Measurements from ENCODE around the gene CCDC148.

DNA sequence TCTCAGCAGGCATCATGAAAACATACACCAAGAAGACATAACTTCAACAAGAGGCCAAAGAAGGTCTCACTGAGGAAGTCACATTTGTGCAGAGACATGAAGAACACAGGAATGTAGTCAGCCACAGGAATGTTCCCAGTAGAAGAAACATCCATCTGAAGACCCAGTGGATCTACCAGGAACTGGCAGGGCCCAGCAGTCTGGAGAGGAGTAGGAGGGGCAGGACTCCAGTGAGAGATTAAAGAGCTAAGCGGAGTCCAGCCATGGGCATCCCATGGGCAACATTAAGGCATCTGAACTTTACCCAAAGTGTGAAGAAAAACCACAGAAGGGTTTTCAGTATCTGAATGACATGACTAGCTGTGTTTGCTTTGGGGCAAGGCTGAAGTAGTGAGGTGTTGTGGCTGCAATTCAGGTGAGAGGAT is 251.8 kb downstream of the CCDC148 start:
- TF ChIP-seq CTCF (IDR thresholded peaks at IDR 0.05) (no peak), SP1 (CRISPR knock-in tag; conservative IDR thresholded peaks at IDR 0.05) (no peak), MAX (CRISPR knock-in tag; IDR thresholded peaks at IDR 0.05) (no peak), ERG (CRISPR knock-in tag; IDR thresholded peaks at IDR 0.05) (no peak)
- TF ChIP-seq, protein P1, sequence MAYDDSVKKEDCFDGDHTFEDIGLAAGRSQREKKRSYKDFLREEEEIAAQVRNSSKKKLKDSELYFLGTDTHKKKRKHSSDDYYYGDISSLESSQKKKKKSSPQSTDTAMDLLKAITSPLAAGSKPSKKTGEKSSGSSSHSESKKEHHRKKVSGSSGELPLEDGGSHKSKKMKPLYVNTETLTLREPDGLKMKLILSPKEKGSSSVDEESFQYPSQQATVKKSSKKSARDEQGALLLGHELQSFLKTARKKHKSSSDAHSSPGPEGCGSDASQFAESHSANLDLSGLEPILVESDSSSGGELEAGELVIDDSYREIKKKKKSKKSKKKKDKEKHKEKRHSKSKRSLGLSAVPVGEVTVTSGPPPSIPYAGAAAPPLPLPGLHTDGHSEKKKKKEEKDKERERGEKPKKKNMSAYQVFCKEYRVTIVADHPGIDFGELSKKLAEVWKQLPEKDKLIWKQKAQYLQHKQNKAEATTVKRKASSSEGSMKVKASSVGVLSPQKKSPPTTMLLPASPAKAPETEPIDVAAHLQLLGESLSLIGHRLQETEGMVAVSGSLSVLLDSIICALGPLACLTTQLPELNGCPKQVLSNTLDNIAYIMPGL (CRISPR knock-in tag; IDR thresholded peaks at IDR 0.05): no peak
